ENCODE data around the gene AOAH.
"Not testable (repeated sequence)": the region's sequence is repeated elsewhere in the genome, so short reads cannot be mapped to it uniquely, and the experiment has no call there.

Gene AOAH

DNA sequence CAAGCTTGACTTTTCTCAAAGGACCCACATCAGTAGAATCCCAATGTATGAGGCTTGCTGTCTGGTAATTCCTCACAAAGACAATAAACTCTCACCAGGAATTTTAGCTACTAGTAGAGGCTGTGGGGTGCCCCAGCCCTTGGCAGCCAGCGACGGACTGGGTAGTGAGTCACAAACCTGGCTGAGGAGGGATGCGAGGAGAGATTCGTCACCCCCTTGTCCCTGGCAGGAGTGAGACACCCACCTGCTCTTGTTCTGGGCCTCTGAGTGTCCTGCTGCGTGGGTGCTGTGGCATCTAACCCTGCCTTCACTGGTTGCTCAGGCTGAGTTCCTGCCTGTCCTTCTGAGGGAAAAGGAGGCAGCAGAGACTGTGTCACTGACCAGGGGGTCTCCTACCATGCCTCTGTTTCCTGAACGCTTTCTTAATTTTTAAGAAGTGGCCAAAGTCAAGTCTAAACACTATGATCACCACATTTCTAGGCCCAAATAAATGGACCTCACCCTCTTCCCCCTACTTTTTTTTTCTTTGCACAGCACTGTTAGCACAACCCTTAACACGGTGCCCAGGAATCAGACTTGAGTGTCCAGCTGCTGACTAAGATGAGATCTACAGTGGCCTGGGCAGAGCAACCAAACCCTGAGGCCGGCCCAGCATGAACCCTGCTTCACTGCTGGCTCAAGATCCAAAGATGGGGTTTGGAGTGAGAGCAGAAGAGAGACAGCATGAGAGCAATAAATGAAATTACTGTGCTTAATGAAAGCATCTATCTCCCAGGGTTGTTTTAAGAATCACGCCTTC lies 188.2 kb downstream of the AOAH start:
- no peak for DNase-seq

DNA sequence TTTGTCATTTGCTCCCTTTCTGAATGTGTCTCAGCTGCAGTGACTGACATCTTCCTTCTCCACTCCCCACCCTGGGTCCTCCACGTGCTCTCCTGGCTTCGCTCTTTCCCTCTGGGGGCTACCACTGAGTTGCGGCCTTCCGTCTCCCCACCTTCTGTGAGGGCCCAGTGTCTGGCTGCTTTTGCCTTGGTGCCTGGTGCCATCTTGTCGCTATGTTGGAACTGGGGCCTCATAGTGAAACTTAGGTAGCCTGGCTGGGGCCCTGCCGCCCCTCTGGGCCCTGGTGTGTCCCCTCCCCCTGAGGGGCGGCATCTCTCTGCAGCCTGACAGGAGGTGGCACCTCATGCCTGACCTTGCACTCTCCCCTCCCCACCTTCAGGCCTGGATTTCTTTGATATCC lies 190.6 kb downstream of the AOAH start:
- no peak for DNase-seq

DNA sequence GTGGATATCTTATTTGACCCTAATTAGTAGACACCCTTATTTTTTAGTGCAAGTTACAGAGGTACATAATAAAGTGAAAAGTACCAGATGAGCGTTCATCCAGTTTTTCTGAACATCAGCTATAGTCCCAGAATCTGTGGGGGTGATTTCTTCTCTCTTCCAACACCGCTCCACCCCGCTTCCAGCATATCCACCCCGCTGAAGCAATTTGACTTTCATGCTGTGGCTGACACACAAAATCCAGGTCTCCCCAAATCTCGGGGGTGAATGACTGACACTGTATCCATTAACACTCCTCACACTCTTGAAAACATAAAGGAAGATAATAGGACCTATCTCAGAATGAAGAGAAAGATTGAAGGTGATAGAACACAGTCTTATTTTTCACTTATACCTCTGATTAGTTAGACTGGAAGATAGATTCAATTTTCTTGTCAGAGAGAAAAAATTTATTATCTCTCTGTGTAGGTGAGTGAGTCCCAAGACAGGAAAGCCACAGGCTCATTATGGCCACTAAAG lies 191.3 kb downstream of the AOAH start:
- DNase-seq, result no peak

DNA sequence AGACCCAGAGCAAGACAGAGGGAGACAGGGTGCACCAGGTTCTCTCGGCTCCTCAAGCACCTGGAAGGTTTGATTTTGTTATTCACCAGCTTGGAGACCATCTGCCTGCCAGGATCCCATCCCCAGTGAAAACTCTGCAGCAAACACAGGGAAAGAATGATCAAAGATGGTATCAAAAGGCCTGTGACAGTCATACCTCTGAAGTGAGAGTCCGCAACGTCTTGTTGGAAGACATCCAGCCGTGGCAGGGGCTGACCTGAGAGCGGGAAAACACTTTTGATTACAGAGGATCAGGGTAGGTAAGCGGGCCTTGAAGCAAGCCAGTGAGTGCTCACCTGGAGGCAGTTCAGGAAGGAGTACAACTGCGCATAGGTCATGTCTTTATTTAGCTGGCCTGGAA lies 192.3 kb downstream of the AOAH start:
- DNase-seq, result no peak

DNA sequence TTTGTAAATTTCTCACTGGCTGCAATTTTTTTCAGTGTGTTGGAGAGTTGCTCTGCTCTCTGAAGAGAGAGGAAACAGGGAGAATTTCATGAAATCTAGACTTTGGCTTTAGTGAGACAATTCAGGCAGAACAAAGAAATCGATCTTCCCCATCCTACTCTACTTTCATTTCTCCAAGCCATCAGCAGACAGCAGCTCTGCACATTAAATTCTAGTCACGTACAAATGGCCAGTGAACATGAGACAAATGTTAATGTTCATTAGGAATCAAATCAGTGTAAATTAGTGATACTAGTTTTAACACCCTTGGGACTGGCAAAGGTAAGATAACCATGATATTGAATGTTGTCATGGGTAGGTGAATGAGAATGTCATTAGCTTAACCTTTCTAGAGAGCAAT lies 193.8 kb downstream of the AOAH start:
- DNase-seq, result no peak

DNA sequence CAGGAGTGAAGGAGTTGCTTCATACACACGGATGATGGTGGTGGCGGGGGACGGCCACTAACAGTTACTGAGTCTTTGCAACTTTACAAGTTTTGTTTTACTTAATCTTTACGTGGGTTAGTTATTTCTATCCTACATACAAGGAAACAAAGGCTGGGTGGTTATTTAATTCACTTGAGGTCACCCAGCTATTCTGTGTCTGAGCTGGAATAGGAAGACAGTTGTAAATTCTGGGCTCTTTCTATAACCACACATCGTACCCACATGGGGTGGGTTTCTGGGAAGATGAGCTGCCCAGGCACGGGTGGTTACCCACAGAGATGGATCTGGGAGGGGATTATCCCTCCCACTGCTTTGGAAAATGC lies 196.8 kb downstream of the AOAH start:
- DNase-seq, result no peak

DNA sequence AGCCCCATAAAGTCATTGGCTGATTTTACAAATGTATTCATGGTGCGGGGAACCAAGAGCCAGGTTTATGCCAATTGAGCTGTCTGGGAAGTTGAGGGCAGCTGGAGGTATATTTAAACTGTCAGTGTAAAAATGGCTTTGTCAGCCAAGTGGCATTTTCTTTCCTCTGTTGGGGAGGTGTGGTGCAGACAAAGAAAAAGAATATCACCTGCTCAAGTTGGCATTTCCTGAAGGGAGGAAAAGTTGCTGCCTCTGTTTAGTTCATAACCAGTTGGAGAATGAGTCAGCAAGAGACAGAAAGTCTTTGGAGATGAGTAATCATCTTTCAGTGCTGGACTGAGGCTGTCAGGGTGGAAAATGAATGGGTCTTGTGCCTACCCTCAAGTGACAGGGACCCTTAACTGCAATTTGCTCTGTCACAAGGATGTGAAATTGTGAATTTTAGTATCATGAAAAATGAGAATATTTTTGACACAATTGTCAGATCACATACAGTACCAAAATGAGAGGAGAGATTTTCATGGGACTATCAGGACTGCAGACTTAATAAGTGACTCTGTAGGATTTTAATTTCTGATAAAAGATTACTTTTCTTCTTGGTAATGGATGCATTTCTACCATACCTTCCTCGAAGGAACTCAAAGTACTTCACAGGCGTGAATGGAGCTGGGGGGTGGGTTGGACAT lies 197.3 kb downstream of the AOAH start:
- no peak for DNase-seq

DNA sequence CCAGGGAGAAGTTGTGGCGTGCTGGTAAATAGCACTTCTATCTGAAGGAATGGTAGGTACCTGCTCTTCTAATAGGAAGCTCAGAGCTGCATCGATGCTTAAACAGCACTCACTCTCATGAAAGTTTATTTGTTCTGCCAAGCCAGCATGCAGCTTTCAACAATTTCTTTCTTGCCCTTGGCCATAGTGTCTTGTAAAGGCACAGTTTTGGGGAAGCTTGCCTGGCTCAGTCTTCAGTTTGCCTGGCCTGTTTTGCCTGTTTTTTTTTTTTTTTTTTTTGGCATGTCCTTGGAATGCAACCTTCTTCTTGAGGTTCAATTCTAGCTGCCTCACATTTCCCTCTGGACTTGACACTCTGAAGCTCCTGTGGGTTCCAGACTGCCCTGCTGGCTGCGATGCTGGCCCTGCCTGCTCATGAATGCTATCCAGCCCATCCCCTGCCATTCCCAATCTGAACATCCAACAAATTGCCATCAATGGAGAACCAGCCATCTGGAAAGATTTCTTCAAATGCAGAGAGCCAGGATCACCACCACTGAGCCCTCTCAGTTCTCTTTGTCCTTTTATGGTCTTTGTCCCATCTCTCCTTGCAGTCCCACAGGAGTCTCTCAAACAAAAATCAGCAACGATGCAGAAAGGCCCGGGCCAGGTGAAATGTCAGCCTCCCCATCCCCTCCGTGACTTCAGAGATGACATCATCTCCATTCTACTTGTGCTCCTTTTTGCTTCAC lies 200.8 kb downstream of the AOAH start:
- no peak for DNase-seq

DNA sequence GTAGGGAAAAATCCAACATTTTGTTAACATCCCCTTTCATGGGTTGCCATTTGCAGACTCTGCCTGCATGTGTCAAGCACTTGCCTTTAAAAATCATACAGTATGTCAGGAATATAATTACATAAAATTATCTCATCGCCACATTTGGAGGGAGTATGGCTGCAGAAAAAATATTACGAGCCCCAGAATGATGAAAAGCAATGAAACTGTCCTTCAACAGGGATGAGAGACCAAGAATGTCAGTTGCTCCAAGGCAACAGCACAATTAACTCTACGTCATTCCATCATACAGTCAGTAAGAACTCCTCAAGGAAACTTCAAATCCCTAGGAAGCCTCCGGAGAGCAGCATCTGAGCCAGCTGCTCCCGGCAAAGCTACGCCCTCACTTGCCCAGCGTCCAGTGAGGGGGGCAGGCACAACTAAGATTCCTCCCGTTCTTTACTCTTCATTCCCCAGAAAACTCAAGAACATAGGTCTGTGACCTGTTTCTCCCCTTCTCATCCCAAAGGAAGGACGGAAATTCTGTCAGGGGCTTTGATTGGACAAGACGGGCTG lies 201.8 kb downstream of the AOAH start:
- no peak for DNase-seq

DNA sequence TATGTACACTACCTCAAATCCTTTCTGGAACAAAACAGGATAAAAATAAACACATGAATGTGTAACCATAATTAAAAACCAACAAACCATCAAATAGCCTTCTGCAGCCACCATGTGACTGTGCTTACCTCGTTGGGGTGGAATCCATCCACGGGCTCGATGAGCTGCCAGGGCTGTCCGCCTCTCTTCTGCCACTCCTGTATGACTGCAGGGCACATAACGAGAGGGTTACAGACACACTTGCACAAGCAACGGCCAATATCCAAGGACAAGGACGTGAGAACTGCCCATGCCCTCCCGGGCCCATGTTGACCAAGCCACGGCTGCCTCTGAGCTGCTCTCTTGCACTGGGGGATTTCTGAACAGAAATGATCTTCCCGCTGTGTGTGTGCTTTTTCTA lies 202.4 kb downstream of the AOAH start:
- no peak for DNase-seq

DNA sequence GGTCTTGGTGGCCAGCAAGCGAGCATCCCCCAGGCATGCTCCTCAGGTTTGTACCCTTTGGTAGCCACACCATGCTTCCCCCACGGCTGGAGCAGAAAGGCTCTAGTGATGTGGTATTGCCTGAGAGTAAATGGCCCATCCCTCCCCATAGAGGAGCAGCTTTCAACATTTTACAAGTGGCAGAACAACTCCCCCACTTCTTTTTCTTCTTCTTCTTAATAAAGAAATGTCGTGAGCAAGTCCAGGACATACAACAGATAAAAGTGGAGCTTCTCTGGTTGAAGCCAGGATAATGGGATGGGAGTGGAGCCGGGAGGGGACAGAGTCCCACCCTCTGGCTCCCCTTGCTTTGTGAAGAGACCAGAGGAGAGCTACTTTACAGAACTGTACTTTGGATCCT lies 203.2 kb downstream of the AOAH start:
- no peak for DNase-seq

DNA sequence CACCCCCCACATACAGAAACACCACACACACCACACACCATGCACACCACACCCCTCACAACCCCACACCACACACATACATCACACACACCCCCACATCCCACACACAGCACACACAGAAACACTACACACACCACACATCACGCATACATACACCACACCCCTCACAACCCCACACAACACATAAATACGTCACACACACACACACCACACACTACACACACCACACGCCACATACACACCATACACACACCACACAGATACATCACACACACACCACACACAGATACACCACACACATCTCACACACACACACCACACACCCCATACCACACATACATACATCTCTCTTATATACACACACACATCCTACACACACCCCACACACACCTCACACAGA lies 208.4 kb downstream of the AOAH start:
- no peak for DNase-seq

DNA sequence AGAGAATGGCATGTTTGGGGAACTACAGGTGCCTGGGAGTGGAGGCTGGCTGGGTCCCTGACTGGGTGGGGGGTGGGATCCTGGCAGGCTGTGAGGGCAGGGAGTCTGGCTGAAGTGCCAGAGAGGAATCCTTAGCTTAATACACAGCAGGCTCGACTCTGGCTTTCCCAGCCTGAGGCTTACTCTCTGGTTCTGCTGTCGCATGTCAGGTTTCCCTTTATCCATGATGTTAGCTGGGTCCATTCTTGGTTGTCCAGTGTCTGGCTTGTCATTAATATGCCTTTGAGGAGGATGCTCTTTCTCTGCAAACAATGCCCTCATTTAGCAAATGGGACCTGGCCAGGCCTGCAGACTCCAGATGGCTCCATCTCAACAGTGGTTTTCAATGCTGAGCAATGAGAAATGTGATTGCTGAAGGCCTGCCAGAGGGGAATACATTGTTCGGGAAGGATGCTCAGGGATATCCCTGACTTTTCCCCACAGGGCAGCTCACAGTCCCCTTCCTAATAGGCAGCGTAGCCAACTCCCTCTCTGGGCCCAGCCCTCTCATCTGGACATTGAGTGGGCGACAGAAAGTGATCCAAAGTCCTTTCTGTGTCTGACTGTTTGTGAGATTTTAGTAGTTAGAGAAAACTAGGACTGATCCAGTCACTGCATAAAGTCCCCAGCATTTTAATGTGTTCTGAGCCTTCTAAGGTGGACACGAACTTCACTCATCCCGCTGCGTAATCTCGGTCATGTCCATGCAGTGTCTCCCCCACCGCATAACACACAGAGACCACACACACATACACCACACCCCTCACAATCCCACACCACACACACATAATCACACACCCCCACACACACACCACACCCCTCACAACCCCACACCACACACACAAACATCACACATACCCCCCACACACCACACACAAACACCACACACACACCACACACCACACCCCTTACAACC lies 209.7 kb downstream of the AOAH start:
- DNase-seq, result no peak

DNA sequence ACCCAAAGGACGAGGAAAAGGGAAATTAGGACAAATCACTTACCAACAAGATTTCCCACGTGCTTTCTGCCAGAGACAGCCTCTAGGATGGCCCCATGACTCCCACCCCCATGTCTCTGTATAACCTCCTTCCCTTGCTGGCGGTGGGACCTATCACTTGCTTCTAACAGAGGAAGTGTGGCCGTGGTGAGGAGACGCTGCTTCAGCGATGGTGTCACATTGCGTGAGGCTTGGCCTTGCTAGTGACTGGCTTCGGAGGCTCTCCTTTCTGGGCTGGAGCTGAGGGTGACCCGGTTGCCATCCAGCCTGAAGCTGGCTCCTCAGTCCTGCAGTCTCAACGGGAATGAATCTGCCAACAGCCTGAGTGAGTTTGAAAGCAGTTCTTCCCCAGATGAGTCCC lies 210.9 kb downstream of the AOAH start:
- no peak for DNase-seq

DNA sequence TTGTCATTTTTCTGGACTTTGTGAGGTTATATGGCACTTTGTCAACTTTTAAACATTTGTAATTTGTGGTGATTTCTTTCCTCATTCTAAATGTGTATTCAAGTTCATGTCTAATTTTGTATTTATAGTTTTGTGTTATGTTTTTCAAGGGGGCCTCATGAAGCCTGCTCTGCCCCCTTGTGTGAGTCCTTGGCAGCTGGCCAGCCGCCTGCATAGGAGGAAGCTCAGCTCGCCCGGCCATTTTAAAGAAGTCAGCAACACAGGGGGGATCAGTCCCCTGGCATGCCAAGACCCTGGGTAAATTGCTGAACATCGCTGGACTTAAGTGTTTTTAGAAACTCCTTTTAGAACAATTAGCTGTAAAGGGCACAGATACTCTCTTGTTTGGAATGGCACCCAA lies 211.7 kb downstream of the AOAH start:
- DNase-seq, result no peak

DNA sequence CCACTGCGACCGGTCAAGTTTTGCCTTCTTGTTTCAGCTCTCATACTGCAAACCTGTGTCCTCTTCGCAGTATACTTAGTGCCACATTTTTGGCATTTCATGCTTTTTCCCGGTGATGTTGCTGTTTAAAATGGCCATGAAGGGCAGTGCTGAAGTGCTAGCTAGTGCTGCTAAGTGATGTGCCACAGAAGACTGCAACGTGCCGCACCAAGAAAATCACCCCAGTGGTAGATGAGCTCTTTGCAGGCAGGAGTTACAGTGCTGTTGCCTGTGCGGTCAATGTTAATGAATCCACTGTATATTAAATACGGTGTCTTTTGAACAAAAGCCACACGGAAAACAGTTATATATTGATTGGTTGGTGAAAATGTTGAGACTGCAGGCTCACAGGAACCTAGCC lies 214.3 kb downstream of the AOAH start:
- DNase-seq, result no peak

DNA sequence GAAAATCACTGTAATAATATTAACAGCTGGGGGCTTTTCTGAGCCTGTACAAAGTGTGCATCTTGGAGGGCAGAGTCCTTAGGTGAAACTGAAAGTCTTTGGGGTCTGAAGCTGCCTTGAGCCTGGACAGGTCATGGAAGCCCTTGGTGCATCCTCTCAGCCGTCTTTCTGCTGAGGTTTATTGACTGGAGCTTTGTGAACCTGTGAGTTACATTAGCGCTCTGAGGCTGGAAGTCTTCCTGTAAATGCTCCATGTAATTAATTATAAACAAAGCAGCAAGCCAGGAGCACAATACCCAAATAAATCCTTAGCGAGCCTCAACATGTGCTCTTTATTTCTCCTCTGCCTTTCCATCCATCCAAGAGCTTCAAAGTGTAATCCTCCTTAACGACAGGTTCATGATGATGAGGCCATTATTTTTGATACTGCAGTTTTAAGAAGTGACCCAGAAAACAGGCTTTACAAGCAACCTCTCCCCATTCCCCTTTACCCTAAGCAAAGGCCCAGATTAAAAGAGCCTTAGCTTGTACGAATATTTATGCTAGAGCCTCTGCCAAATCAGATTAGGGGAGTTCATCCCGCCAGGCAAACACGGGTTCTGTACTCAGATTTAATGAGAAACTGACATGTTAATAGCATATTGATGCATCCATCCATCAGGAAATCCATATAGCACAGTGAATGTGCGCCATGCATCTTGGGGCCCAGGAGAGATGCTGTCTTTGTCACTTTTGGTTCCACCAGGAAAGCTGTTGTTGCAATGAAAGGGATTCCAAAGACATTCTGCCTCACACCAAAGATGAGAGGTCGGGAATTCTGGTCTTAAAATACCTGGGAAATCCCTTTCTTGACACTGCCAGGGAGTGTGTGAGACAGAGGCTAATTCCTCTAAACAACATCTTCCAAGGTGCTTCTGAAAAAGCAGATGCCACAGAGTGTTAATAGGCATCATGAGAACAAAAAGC lies 216.5 kb downstream of the AOAH start:
- DNase-seq, result no peak

DNA sequence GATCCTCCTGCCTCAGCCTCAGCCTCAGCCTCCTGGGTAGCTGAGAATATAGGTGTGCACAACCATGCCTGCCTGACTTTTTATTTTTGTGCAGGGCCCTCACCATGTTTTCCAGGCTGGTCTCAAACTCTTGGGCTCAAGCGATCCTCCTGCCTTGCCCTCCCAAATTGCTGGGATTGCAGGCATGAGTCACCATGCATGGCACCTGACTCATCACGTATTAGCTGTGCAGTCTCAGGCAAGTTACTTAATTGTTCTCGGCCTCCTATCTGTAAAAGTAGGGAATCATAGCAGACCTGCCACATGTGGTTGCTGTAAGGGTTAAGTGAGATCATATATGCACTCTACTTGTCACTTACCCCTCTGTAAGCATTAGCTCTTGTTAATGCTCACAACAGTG lies 217.5 kb downstream of the AOAH start:
- DNase-seq, result no peak

DNA sequence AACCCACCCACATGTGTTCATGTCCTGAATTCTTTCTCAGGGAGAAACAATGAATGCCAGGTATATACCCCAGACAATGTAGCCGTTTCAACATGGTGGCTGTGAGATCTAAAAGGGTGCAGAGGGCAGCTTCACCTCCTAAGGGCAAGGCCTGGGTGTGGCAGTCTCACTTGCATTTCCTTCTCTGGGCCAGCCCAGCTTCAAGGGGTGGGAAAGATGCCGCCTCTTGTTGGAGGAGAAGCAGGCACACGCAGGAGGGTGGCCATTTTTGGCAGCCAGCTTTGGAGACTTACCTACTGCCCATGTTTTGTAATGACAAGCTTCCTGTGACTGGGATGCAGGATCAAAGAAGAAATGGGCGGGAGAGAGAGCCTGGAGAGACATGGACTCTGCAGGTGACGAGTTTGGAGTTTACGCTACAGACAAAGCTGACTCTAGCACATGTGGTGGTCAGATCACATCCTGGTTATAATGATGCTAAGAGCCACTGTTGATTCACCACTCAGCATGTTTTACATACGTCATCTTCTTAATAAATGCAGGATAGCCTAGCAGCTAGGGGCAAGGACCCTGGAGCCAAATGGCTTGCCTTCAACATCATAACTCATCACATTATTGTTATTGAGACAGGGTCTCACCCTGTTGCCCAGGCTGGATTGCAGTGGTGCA lies 218.0 kb downstream of the AOAH start:
- DNase-seq, result no peak

DNA sequence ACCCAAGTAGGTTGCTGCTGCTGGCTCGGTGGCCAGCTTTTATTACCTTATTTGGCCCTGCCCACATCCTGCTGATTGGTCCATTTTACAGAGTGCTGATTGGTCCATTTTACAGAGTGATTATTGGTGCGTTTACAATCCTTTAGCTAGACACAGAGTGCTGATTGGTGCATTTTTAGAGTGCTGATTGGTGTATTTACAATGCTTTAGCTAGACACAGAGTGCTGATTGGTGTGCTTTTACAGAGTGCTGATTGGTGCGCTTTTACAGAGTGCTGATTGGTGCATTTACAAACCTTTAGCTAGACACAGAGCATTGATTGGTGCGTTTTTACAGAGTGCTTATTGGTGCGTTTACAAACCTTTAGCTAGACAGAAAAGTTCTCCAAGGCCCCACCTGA lies 219.7 kb downstream of the AOAH start:
- not testable (repeated sequence) for DNase-seq

DNA sequence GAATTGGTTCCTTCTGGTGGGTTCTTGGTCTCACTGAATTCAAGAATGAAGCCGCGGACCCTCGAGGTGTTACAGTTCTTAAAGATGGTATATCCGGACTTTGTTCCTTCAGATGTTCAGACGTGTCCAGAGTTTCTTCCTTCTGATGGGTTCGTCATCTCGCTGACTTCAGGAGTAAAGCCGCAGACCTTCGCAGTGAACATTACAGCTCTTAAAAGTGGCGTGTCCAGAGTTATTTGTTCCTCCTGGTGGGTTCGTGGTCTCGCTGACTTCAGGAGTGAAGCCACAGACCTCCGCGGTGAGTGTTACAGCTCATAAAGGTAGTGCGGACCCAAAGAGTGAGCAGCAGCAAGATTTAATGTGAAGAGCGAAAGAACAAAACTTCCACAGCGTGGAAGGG lies 220.1 kb downstream of the AOAH start:
- not testable (repeated sequence) for DNase-seq

Data from stimulated activated CD8-positive, alpha-beta memory T cell treated with anti-CD3 and anti-CD28 coated beads, Interleukin-4, amount 100 ng/mL, for 48 hours (primary cell).